Measurements from ENCODE around the gene DHX38.
A peak's percentile ranks its signal among the peaks of the same experiment; 100 is the strongest.
"Not testable (repeated sequence)": the region's sequence is repeated elsewhere in the genome, so short reads cannot be mapped to it uniquely, and the experiment has no call there.

DHX38 gene

DNA sequence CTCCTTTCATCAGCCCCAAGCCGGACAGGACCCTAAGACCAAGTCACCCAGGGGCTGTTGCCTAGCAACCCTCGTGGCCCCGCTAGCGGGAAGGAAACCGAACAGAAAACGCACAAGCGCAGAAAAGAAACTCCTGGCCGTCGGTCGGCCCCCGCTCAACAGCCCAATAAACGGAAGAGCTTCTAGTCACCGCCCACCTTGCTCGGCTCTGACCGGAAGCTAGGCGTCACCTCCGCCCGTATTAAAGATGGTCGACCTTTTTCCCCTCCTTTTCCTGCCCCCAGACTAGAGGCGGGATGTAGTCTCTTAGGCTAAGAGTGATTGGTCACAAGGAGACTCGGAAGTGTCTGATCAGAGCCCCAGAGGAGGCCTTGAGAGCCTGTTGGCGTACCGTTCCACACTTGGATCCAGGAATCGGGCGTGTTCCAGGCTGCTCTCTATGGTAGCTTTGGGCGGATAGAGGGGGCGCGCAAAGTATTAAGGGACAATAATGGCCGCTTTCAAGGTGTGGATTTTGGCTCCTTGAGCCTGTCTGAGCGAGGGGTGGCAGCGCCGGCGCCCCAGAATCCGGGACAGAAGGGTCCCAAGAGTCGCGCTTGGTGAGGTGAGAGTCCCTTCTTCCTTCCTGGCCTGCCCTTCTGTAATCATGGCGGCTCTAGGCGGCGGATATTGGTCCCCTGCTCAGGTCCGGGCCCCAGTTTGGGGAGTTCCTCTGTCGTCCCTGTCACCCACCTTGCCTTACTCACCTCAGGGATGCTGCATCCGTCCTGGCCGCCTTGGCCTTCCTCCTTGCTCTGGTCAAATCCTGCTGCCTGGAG lies at the start of gene DHX38, which contains the start of gene TXNL4B:
DHX38 (plus strand) TSS at position 400 of the 818 bp plus-strand sequence. CDS start 2,311 bp downstream, outside the sequence.
TXNL4B (minus strand) TSS at position 173 of the 818 bp plus-strand sequence. CDS start 2,871 bp downstream, outside the sequence.
- DNase-seq: peak; percentile 85 to 93

DNA sequence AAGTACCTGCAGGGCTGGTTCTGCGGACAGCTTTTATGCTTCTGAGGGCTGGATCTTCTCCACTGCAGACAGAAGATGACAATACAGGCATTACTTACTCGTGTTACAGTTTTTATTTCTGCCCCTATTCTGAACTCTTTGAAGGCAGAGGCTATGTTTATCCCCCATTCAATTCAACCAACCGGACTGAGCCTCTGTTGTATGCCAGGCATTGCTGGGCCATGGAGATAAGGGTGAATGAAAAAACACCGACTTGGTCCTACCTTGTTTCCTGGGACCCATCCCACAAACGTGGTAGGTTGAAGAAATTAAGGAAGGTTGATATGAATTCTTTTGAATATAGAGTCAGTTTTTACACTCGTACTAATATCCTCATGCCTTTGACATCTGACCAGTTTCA lies 49.4 kb upstream of the DHX38 start:
- DNase-seq: no peak

DNA sequence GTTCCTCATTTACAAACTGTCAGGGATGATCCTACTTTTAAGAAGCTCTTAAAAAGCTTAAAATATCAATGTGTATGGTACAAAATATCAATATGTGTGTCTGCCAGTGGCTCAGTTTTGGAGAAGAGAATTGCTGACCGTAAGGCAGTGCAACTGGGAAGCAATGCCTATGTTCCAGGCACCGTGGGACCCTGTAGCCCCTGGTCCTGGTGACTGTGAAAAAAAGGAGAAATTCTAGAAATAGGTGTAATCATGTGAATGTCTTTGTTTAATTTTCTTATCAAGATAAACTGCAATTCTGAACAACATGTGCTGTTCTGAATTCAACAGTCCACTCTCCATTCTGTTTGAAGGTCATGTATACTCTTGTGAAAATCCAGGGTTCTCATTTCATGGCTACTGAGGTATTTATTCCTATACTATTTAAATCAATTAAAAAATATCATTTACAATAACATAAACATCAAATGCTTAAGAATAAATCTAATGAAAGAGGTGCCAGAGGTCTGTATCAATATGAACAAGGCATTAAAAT lies 48.8 kb upstream of the DHX38 start:
- no peak for DNase-seq

DNA sequence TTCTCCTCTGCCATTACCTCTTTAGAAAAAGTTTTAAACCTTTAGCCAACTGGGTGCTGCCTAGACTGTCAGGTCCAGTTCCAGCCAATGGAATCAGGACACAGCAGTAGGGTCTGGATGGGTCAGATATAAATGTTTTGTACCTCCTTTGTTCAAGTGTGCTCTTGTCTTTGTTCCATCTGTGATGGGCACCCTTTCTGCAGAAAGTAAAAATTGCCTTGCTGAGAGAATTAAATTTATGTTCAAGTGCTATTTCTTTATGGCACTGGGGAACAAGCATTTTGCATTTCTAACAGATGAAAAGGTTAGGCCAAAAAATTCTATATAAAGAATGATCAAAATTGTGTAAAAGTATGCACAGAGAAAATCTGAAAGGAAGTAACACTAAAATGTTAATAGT lies 44.5 kb upstream of the DHX38 start:
- DNase-seq: no peak

DNA sequence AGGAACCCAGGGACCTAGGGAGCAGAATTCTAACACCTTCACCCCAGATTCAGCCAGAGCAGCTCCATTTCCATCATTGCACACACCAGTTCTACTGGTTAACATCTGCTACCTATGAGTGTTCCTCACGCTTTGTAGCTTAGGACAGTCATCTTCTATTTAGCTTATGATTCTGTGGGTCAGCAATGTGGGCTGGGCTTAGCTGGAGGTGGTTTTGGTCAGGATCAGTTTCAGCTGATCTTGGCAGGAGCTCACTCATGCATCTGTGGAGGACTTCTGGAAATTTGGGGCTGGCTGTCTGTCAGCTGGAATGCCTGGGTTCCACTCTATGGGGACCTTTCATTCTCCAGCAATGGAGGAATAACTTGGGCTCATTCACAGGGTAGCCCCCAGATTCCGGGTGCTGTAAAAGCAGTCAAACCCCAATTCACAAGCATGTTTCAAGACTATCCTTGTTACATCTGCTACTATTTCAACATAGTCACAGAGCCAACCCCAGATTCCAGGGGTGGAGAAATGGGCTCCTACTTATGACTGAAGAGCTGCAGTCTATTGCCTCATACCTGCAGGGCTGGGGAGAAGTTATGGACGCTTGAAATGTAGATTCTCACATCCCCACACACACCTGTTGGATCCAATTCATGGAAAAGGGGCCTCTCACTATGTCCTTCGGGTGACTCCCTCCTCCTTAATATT lies 42.7 kb upstream of the DHX38 start:
- no peak for DNase-seq

DNA sequence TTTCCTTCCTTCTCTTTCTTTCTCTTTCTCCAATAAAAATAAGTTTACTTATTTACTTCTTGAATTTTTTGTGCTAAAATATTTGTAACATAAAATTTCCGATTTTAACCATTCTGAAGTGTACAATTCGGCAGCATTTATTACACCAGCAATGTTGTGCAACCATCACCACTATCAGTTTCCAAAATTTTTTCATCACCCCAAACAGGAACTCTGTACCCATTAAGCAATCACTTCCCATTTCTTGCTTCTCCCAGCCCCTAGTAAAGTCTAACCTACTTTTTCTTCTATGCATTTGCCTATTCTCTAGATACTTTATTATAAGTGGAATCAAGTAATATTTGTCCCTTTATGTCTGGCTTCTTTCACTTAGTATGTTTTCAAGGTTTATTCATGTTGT lies 41.8 kb upstream of the DHX38 start:
- DNase-seq: no peak

DNA sequence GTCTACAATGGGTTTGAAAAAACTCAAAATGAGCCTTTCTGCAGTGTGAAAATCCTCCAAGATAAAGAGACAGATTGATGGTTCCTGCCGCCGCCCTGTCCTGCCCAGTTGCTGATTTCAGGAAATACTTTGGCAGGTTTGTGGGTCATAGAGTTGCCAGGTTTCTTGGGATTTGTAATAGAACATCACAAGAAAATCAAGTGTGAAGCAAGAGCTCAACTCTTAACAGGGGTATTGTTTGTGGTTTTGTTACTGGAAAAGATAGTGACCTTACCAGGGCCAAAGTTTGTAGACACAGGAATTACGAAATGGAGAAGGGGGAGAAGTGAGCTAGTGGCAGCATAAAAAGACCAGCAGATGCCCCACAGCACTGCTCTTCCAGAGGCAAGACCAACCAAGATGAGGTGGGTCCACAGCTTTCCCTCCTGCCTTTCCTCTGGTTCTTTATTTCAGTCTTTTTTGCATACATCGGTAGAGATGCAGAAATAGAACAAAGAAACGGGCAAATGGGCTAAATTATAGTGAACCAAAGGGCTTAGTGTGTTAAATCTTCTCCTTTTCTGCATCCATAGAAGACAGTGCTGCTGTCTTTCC lies 39.3 kb upstream of the DHX38 start, which contains the start of gene HP:
HP (plus strand) TSS at position 252 of the 594 bp plus-strand sequence; CDS start at position 400, 148 bp downstream.
- DNase-seq: not testable (repeated sequence)

DNA sequence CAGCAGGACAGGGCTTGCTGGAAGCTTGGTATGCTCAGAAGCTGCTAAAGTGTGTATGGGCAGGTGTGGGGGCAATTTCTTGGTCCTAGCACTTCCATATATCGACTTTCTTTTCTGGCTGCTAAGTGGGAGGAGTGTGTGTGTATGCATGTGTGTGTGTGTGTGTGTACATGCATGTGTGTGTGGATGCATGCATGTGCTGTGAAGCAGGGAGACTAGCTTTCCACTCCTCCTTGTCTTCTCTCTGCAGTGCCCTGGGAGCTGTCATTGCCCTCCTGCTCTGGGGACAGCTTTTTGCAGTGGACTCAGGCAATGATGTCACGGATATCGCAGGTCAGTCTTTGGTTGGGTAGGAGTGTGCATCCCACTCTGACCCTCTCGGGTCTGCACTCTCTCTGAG lies 37.7 kb upstream of the DHX38 start:
- no peak for DNase-seq

DNA sequence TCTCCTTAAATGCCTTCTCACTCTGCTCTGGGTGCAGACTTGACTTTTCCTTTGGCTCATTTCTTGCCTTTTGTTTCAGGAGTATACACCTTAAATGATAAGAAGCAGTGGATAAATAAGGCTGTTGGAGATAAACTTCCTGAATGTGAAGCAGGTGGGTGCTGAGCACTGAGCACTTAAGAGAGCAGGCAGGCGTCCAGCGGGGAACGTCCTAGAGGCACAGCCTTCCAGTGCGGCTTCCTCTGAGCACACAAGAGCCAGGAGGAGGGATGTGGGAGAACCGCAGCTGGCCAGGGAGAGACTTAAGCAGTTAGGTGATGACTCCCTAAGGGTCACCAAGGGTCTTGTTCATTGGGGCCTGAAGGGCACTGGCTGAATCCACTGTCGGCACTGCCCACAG lies 36.3 kb upstream of the DHX38 start:
- DNase-seq: not testable (repeated sequence)

DNA sequence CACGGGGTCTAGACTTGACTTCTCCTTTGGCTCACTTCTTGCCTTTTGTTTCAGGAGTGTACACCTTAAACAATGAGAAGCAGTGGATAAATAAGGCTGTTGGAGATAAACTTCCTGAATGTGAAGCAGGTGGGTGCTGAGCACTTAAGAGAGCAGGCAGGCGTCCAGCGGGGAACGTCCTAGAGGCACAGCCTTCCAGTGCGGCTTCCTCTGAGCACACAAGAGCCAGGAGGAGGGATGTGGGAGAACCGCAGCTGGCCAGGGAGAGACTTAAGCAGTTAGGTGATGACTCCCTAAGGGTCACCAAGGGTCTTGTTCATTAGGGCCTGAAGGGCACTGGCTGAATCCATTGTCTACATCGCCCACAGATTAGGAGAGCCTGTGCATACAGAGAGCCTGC lies 34.6 kb upstream of the DHX38 start:
- DNase-seq: not testable (repeated sequence)

DNA sequence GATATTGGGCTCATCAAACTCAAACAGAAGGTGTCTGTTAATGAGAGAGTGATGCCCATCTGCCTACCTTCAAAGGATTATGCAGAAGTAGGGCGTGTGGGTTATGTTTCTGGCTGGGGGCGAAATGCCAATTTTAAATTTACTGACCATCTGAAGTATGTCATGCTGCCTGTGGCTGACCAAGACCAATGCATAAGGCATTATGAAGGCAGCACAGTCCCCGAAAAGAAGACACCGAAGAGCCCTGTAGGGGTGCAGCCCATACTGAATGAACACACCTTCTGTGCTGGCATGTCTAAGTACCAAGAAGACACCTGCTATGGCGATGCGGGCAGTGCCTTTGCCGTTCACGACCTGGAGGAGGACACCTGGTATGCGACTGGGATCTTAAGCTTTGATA lies 33.2 kb upstream of the DHX38 start:
- no peak for DNase-seq

DNA sequence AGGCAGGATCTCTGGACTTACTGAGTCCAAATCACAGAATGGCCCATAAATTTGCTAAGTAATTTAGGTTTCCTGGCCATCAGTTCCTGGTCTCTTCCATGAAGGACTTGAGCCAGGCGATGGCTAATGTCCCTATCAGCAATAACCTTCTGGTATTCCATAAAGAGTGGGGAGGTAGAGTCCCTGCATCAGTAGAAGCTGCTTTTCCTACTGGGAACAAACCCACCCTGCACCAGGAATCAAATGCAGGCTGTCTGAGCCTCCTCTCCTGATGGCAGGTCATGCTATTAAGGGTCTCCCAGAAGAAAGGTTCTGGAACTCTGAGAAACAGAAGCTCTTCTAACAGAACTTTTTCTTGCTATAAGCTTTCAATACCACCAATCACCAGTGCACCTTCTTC lies 32.1 kb upstream of the DHX38 start:
- no peak for DNase-seq

DNA sequence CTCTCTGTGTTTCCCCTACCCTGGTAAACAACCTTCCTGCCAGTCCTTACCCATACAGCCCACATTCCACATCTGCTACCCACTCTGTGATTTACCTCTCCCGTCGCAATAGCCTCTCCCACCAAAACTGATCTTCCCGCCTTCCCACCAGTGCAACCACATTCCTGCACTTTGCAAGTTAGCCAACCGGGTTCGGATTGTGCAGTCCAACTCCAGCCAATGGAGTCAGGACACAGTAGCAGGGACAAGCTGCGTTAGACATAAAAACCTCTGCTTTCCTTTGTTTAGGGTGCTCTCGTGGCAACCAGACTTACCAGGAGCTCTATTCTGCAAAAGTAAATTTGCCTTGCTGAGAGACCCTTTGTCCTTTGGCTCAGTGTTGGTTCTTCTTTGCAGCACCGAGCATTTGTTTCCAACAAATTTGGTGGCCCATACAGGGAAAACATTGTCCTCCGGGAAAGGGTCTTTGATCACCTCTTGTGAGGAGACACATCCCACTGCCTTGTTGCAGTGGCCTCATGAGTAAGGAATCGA lies 29.2 kb upstream of the DHX38 start:
- no peak for DNase-seq

DNA sequence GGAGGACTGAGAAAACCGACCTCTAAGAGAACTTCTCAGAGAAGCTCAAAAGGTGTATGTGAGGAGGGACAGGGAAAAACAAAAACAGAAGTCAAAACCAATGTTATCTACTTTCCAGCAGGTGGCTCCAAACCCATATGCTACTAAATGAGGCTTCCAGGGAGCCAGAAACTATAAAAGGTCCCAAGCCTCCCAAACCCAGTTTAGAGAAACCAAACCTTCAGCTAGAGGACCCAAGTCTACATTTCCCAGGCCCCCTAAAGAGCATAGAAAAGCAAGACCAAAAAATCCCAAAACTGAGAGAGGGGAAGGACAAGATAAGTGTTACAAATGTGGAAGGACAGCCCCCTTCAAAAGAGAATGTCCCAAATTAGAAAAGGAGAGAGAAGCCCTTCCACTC lies 26.9 kb upstream of the DHX38 start:
- peak in 1 of 2 experiments; percentile 5 for DNase-seq

DNA sequence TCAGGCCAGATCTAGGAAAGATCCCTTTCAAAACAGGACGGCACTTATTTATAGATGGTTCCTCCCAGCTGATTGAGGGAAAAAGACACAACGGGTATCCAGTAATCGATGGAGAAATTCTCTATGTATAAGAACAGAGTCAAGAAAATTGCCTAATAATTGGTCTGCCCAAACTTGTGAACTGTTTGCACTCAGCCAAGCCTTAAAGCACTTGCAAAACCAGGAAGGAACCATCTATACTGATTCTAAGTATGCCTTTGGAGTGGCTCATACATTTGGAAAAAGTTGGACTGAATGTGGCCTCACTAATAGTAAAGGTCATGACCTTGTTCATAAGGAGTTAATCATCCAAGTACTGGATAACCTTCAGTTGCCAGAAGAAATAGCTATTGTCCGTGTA lies 24.7 kb upstream of the DHX38 start:
- DNase-seq: no peak

DNA sequence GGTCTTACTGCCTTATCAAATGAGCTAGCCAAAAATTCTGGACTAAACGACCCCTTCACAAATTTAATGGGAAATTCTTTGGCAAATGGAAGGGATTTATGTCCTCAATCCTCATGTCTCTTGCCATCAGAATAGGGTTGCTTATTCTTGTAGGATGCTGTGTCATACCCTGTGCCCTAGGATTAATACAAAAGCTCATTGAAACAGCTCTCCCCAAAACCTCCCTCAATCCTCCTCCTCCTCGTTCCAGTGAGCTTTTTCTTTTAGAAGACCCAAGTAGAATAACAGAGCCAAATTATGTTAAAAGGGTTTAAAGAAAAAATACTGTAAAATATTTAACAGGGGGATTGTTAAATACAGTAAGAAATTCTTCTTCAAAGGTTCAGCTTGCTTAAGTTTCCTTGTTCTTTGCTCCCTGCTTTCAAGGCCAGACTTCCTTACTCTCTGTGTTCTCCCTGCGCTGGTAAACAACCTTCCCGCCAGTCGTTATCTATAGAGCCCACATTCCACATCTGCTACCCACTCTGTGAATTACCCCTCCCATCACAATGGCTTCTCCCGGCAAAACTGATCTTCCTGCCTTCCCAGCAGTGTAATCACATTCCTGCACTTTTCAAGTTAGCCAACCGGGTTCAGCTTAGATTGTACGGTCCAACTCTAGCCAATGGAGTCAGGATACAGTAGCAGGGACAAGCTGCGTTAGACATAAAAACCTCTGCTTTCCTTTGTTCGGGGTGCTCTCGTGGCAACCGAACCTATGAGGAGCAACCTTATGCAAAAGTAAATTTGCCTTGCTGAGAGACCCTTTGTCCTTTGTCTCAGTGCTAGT lies 20.9 kb upstream of the DHX38 start:
- DNase-seq: no peak

DNA sequence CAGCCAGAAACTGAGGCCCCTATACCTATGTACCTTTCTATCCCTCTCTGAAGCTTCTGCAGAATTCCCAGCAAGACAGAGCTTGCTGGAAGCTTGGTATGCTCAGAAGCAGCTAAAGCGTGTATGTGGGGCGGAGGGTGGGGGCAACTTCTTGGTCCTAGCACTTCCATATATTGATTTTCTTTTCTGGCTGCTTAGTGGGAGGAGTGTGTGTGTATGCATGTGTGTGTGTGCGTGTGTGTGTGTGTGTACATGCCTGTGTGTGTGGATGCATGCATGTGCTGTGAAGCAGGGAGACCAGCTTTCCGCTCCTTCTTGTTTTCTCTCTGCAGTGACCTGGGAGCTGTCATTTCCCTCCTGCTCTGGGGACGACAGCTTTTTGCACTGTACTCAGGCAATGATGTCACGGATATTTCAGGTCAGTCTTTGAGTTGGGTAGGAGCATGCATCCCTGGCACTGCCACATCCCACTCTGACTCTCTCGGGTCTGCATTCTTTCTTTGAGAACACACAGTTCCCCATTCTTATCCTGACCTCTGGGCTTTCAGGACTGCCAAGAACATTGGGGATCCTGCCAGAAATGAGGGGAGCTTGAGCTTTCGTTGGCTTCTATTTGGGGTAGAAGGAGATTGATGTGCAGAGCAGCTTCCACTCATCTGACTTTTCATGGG lies 20.0 kb upstream of the DHX38 start:
- DNase-seq: no peak

DNA sequence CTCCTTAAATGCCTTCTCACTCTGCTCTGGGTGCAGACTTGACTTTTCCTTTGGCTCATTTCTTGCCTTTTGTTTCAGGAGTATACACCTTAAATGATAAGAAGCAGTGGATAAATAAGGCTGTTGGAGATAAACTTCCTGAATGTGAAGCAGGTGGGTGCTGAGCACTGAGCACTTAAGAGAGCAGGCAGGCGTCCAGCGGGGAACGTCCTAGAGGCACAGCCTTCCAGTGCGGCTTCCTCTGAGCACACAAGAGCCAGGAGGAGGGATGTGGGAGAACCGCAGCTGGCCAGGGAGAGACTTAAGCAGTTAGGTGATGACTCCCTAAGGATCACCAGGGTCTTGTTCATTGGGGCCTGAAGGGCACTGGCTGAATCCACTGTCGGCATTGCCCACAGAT lies 18.6 kb upstream of the DHX38 start:
- not testable (repeated sequence) for DNase-seq

DNA sequence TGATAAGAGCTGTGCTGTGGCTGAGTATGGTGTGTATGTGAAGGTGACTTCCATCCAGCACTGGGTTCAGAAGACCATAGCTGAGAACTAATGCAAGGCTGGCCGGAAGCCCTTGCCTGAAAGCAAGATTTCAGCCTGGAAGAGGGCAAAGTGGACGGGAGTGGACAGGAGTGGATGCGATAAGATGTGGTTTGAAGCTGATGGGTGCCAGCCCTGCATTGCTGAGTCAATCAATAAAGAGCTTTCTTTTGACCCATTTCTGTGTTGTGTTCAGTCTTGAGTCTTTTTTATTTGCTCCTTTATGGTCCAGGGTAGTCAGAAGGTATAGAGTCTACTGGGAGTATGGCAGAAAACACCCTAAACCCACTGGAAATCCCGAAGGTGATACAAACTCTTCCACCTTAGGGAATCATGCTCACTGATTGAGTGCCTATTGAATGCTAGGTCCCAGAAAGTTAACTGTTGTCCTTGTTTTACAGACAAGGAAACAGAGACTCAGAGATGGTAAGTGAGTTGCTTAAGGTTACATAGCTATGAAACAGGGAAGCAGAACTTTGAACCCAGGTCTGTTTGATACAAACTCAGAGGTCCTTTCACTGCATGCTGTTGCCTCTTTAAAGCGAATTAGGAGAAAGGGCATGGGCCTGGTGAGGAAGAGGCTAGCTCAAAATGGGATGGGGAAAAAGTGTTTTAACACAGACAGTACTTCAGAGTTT lies 16.5 kb upstream of the DHX38 start:
- not testable (repeated sequence) for DNase-seq

DNA sequence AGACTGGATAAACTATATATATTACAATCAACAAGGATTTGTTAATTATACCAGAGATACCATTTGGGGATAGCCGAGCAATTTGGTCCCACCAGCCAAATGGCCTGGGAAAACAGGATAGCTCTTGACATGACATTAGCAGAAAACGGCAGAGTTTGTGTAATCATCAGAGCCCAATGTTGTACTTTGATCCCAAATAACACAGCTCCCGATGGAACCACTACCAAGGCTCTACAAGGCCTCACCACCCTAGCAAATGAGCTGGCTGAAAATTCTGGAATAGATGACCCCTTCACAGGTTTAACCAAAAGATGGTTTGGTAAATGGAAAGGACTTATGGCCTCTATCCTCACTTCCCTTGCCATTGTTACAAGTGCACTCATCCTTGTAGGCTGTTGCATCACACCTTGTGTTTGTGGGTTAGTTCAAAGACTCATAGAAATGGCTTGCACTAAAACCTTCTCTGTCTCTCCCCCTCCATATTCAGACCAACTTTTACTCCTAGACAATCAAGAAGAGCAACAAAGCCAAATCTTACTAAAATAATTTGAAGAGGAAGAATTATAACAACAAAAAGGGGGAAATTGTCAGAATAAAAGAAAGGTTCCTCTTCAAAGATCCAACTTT lies 9.8 kb upstream of the DHX38 start:
- DNase-seq: no peak

Measured in NCI-H446 (cell line).